Measurements from ENCODE around the gene UGT2A1.
"Not testable (repeated sequence)": the region's sequence is repeated elsewhere in the genome, so short reads cannot be mapped to it uniquely, and the experiment has no call there.

Gene UGT2A1

DNA sequence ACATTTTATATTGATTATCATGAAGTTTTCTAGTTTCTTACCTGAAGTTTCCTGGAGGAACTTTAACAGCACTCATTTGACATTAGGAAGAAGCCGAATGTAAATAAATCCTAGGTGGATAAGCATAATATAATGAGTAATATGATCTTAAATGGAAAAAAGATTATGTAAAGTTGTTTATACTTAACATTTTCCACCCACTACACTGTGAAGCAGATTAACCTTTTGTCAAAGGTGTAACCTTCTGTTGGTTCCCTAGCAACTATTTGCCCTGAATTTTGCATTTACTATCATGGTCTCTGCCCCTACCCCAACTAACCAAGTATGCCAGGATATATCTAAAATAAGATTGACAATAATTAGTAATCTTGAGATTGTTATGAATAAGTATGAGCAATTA, at the start of gene UGT2A1:
TSS of gene UGT2A1 (minus strand) at position 101 of the 400 bp plus-strand sequence. CDS start 5,603 bp downstream, outside the sequence.
- DNase-seq: no peak

DNA sequence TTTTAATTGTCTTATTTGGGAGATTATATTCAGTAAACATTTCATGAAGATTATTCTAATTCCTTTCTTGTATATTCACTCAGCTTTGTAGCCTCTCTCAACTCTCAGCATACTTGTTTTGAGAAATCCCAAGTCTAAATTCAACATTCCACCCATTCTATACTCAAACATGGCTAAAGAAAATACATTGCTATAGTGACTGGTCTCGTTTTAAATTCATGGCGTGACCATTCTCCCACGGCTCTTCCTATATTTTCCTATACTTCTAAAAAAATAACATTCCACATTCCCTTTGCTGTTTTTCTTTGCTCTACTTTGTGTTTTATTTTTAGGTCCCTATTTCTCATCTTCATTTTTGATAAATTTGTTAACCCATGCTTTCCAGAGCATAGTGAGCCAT, 49.2 kb upstream of the UGT2A1 start:
- no peak for DNase-seq

DNA sequence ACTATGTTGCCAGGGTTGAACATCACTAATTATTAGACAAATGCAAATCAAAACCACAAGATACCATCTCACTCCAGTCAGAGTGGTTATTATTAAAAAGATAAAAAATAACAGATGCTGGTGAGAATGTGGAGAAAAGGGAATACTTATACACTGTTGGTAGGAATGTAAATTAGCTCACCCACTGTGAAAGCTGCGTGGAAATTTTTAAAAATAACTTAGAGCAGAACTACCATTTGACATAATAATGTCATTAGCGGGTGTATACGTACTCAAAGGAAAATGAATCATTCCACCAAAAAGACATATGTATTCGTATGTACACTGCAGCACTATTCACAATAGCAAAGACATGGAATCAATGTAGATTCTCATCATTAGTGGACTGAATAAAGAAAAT, 48.6 kb upstream of the UGT2A1 start:
- DNase-seq: no peak

DNA sequence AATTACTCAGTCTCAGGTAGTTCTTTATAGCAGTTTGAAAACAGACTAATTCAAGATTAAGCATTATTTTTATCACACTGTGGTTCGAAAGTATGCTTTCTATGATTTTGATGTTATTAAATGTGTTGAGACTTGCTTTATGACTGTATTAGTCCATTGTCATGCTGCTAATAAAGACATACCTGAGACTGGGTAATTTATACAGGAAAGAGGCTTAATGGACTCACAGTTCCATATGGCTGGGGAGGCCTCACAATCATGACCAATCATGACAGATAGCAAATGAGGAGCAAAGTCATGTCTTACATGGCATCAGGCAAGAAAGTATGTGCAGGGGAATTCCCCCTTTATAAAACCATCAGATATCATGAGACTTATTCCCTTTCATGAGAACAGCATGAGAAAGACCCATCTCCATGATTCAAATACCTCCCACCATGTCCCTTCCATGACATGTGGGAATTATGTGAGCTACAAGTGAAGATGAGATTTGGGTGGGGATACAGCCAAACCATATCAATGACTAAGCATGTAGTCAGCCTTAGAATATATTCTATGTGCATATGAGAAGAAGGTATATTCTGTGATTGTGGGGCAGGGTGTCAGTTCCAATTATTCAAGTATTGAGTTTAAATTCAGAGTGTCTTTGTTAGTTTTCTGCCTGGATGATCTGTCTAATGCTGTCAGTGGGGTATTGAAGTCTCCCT, 44.6 kb upstream of the UGT2A1 start:
- no peak for DNase-seq

DNA sequence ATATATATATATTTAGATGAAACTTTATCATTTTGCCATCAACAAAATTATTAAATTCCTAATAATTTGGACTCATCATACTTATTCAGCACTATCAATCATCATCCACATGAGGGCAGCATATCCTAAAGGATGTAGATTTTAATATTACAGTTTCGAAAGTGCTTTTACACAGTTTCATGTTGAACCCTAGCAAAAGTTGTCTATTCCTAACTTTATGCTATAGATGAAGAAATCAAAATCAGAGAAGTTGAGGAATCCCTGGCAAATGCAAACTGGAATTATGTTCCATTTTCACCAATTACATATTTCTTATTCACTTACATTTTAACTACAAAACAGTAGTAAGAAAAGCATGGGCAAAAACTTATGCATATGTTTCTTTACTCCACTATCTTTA, 36.6 kb upstream of the UGT2A1 start:
- DNase-seq: no peak

DNA sequence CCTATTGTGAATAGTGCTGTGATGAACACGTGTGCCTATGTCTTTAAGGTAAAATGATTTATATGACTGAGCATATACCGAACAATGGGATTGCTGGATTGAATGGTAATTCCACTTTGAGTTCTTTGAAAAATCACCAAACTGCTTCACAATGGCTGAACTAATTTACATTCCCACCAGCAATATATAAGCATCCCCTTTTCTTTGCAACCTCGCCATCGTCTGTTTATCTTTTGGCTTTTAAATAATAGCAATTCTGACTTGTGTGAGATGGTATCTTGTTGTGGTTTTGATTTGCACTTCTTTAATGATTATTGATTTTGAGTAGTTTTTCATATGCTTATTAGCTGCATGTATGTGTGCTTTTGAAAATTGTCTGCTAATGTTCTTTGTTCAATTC, 31.8 kb upstream of the UGT2A1 start:
- no peak for DNase-seq

DNA sequence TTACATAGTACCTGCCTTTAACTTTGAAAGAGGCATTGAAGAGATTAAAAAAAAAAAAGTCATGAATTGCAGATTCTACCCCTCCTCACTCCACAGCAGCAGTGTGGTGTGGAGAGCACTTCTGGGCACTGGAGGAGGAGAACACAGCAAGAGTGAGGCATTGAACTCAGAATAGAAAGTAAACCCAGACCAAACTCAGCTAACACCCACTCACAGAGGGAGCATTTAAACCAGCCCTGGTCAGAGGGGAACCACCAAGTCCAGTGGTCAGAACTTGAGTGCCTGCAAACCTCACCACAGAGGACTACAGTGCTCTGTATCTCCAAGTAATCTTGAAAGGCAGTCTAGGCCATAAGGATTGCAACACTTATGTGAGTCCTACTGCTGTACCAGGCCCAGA, 15.6 kb upstream of the UGT2A1 start:
- no peak for DNase-seq

DNA sequence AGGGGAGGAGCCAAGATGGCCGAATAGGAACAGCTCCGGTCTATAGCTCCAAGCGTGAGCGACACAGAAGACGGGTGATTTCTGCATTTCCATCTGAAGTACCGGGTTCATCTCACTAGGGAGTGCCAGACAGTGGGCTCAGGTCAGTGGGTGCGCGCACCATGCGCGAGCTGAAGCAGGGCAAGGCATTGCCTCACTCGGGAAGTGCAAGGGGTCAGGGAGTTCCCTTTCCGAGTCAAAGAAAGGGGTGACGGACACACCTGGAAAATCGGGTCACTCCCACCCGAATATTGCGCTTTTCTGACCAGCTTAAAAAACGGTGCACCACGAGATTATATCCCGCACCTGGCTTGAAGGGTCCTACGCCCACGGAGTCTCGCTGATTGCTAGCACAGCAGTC, 11.0 kb upstream of the UGT2A1 start:
- DNase-seq: not testable (repeated sequence)

DNA sequence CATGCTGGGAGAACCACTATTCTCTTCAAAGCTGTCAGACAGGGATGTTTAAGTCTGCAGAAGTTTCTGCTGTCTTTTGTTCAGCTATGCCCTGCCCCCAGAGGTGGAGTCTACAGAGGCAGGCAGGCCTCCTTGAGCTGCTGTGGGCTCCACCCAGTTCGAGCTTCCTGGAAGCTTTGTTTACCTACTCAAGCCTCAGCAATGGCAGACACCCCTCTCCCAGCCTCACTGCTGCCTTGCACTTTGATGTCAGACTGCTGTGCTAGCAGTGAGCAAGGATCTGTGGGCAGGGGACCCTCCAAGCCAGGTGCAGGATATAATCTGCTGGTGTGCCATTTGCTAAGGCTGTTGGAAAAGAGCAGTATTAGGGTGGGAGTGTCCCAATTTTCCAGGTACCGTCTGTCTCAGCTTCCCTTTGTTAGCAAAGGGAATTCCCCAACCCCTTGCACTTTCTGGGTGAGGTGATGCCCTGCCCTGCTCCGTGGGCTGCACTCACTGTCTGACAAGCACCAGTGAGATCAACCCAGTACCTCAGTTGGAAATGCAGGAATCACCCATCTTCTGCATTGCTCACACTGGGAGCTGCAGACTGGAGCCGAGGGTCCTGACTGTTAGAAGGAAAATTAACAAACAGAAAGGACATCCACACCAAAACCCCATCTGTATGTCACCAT, 8.2 kb upstream of the UGT2A1 start:
- DNase-seq: not testable (repeated sequence)

DNA sequence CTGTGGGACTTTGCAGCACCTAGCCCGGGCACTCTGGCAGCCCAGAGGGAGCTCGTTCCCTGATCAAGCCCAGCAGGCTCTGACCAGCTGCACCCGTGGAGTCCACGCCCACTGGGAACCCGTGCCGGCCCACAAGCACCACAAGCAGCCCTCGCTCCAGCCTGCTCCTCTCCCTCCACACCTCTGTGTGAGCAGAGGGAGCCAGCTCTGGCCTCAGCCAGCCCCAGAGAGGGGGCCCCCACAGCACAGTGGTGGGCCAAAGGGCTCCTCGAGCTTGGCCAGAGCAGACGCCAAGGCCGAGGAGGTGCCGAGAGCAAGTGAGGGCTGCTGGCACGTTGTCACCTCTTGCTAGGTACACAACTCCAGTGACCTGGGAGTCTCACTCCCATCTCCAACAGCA, 5.1 kb upstream of the UGT2A1 start:
- DNase-seq: no peak

DNA sequence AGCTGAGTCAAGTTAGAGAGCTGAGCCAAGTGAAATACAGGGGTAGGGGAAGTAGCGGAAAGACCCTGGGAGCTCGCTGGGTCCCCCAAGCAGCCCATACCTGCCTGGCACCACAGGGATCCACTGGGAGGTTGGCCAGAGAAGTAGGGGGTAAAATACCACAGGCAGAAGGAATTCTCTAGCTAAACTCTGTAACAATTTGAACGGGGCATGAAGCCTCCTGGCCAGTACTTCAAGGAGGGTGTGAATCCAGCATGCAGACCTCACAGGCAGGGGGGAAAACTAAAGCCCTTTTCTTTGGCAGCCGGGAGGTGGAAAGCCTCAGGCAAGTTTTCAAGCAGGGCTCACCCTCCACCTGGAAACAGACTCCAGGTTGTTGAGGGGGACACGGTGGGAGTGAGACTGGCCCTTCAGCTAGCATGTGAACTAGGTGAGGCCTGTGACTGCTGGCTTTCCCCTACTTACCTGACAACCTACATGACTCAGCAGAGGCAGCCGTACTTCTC, 3.7 kb upstream of the UGT2A1 start:
- no peak for DNase-seq

DNA sequence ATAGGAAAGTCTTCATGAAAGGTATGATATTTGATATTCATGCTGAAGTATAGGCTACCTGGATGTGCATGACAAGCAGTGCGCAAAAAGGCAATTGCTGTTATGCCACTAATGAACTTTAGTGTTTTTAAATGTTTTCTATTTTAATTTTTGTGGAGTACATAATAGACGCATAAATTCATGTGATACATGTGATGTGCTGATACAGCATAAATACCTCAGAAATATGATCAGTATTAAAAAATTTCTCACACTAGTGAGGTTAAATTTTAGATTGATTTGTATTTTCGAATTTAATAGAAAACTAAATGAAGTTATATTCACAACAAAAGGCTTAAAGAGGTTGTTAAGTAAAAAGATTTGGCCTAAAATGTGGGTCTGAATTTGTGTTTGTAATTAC, 2.2 kb downstream of the UGT2A1 start:
- no peak for DNase-seq

DNA sequence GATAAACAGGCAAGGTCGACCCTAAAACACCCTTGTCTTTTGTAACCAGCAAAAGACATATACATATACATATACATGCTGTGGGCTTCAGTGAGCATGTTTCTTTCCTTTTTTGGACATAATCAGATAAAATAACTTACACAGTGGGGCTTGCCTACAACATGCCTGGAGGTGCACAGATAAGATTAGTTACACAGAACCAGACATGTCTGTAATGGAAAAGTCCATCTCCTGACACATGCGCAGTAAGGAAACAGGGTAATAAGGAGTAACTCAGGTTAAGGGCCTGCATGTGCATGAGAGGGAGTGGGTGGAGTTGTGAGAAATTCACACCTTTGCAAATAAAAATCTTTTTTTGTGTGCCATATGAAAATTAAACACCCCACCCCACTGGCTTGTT, 3.4 kb downstream of the UGT2A1 start:
- DNase-seq: no peak

DNA sequence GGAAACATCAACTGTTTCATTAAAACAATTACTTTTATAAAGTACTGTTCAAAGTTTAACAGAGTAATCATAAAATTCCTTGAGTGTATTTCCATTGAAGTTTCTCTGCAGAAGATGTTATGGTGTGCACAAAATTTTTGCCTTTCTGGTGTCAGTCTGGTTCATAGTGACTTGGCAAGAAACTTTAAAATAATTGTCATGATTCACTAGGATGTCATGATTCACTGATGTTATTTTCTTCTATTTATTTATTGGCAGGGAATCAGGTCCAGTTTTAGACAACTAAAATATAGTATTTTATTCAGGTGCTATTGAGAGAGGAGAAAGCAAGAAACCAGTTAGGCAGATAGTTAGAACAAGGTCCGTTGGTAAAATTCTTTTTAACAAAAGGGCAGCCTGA, 3.8 kb downstream of the UGT2A1 start:
- DNase-seq: no peak

DNA sequence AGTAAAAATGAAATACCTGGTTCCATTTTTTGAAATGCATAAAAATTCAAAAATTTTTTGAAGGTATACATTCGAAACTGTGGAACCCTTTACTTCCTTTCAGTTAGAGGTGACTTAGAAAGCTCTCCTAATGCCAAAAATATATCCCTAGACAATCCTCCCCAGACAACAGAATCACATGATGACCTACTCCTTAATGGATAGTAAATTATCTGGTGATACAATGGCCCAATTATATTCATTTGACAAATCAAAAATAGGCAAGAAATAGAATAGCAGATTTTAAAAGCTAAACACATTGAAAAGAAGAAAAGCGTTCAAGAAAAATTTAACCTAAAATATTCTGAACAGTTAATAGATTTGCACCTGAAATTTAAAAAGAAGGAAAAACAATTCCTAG, 10.1 kb downstream of the UGT2A1 start:
- no peak for DNase-seq

DNA sequence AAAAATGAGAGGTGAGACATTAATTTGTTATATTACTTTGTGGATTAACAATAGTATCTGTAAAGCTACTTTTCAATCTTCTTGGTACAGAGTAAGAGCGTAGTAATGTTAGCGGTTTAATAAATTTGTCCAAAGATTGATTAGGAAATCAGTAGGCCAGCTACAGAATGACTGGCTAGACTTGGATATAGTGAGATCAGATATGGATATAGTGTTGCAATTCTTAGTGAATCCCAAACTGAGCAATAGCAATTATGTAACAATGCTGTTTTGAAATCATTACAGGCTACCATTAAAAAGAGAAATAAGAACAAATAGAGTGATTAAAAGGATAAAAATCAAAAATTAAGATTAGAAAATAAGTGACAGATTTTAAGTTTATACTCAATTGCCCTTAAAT, 12.8 kb downstream of the UGT2A1 start:
- DNase-seq: no peak

DNA sequence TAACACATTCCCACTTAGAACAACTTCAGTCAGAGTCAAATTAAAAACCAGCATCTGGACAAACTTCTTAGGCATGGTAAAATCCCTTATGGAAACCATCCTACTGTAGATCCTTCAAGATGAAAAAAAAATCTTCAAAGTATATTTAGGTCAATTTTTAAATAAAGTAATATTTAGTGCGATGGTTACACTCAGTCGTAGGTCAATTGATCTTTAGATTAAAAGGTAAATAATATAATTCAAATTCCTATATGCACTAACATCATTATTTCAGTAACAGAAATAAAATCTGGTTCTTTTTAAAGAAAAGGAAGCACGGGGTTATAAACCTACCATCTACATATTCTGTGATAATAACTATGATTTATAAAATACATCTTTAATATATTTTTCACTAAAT, 13.5 kb downstream of the UGT2A1 start, which contains the start of gene UGT2A2:
TSS of gene UGT2A2 (minus strand) at position 101 of the 400 bp plus-strand sequence. CDS start at position 99, 2 bp downstream.
- DNase-seq: no peak

DNA sequence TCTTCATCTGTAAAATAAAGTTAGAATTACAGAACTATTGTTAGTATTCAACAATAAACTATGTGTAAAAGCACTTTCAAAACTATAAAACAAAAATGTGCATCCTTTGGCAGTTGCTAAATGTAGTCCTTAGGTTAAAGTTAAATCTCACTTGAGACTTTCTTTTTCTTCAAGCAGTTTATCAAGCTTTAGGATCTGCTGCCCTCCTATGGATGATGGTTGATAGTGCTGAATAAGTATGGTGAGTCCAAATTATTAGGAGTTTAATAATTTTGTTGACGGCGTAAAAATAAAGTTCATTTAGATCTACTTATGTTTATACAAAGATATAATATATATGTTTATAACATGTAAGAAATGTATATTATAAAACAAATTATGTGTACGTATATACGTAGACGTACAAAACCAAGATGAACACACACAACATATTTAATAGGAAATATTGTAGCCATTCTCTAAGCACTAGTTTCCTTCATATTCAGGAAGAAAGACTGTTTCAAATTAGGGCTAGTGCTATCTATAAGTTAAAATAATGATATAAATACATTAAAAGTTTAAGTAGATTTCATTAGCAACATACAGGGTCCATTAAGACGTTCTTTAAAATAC, 35.9 kb downstream of the UGT2A1 start:
- DNase-seq: no peak

DNA sequence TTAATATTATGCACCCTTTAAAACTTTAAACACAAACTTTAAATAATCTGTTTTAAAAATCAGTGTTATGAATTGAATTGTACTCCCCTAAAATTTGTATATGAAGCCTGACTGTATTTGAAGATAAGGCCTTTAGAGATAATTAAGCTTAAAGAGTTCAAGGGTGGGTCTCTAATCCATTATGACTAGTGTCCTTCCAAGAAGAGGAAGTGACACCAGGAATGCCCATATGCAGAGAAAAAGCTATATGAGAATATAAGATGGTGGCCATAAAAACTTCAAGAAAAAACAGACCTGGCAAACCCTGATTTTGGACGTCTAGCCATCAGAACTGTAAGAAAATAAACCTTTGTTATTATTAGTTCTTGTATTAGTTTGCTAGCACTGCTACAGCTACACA, 42.6 kb downstream of the UGT2A1 start:
- no peak for DNase-seq

DNA sequence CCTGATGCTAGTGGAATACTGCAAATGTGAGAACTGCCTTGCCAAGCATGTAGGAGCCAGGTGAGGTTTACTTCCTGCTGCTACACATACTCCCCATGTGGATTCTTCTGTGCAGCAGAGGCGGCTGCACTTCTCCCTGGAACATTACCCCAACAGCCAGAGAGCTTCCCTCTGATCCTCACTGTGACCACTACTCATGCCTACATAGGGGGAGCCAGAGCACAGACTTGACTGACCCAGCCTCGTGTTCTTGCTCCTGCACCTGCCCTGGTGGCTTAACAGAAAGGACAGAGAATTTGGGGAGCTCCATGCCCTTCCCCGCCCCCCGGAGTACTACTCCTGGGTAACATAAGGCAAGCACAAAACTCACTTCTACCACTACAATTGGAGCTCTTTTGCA, 52.0 kb downstream of the UGT2A1 start:
- no peak for DNase-seq

DNA sequence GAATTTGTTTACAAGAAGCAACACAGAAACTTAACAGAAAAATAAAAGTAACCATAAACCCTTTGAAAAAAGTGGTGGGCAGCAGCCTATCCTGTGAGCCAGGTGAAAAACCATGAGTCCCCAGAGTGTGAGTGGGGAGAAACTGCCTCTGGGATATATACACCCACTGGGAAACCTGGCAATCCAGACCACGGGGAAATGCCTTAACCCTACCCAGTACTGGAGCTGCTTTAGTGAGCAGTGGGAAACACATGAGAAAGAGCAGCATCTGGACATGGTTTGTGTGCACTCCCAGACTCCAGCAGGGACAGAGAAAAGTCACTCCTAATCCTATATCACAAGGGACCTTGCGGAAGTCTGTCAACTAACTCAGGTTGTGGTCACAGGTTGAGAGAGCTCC, 53.0 kb downstream of the UGT2A1 start:
- no peak for DNase-seq

DNA sequence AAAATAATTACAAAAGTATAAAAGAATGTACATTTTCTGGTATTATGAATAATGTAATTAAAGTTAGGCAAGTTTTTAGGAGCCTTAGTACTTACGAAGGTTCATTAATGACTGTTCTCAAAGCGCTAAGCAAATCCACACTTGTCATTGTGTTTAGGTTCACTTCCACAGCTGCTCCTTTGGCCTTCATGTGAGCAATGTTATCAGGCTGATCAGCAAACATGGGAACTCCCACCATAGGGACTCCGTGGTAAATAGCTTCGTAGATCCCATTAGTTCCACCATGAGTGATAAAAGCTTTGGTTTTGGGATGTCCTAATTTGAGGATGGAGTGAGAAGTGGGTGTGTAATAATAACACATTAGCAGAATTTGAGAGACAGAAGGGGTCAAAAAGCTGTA, 58.7 kb downstream of the UGT2A1 start:
- DNase-seq: no peak

DNA sequence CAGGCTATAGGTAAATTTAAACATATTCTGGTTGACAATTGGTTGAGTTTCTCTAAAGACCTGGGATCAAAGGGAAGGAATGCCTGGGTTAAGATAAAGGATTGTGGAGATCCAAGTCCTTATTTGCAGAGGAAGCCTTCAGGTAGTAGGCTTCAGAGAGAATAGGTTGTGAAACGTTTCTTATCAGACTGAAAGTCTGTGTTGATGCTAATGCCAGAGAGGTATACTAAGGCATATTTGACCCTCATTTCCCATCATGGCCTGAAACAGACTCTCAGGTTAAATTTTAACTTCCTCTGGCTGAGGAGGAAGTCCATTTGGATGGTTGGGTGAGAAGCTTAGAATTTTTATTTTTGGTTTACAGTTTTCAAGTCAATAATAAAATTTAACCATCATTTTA, 61.7 kb downstream of the UGT2A1 start:
- no peak for DNase-seq

DNA sequence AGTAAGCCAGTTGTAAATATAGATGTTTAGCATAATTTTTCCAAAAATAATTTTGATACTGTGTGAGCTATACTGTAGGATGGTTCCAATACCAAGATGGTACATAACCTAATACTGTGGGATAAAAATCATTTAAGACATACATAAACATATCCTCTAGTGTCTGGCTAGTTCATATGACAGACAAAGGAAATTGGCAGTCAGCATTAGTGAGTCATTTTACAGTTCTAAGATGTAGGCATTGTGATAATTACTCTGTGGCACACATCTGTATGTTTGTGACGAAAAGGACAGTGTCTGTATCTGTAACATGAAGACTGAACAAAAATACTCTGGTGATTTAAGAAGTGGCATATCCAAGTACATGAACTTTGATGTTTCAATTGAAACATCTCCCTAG, 63.2 kb downstream of the UGT2A1 start:
- no peak for DNase-seq

Data from cortex of kidney (tissue), 1 donor.